Neural cell (in vitro differentiated cells): ENCODE results near the gene CDHR2. TPM values are rescaled to one million over a fixed set of nuclear protein-coding genes. Genes with fewer than 3 reads are reported as not detected.

Experiments used
- H2AFZ ChIP-seq: fragments of 200-600, 300-800 bp; sonication (generic), shearing (Covaris generic); 2 replicates; pipeline ENCODE4 v1.6.0; 2014; ENCODE audit warnings: low read depth, mild to moderate bottlenecking, antibody characterized with exemption, low read length, moderate library complexity
- H3F3A ChIP-seq: fragments of 200-600 bp; shearing (Covaris generic); 2 replicates; pipeline ENCODE4 v1.6.1; 2016; ENCODE audit warnings: mild to moderate bottlenecking, moderate library complexity, mixed read lengths, antibody characterized with exemption, low read length; ENCODE audit not compliant: insufficient read depth, poor library complexity, severe bottlenecking
- H3K27ac ChIP-seq: fragments of 200-600, 300-800 bp; sonication (generic), shearing (Covaris generic); 2 replicates; pipeline ENCODE4 v1.5.1; 2014; ENCODE audit warnings: mild to moderate bottlenecking, low read length, moderate library complexity
- H3K27me3 ChIP-seq: fragments of 300-800, 200-600 bp; sonication (generic), shearing (Covaris generic); 2 replicates; pipeline ENCODE4 v1.6.0; 2014; ENCODE audit warnings: mild to moderate bottlenecking, low read depth, low read length, moderate library complexity; ENCODE audit not compliant: insufficient read depth
- H3K36me3 ChIP-seq: fragments of 300-800, 200-600 bp; sonication (generic), shearing (Covaris generic); 2 replicates; pipeline ENCODE4 v1.5.1; 2014; ENCODE audit warnings: mild to moderate bottlenecking, antibody characterized with exemption, low read length, moderate library complexity; ENCODE audit not compliant: insufficient read depth
- H3K4me2 ChIP-seq: fragments of 300-800, 200-600 bp; sonication (generic), shearing (Covaris generic); 2 replicates; pipeline ENCODE4 v1.6.0; 2014; ENCODE audit warnings: mild to moderate bottlenecking, low read length
- H3K4me3 ChIP-seq: fragments of 300-800, 200-600 bp; sonication (generic), shearing (Covaris generic); 2 replicates; pipeline ENCODE4 v1.5.1; 2014; ENCODE audit warnings: mild to moderate bottlenecking, low read length, moderate library complexity
- H3K79me2 ChIP-seq: fragments of 200-600 bp; shearing (Covaris generic); replicated peaks from 2 replicates; pipeline ENCODE4 v1.6.0; 2014; ENCODE audit warnings: mild to moderate bottlenecking, low read length, moderate library complexity; ENCODE audit not compliant: insufficient read depth
- H3K9ac ChIP-seq: fragments of 300-800, 200-600 bp; sonication (generic), shearing (Covaris generic); 2 replicates; pipeline ENCODE4 v1.6.1; 2016; ENCODE audit warnings: mild to moderate bottlenecking, low read length, mixed read lengths
- H3K9me2 ChIP-seq: fragments of 200-600 bp; shearing (Covaris generic); 2 replicates; pipeline ENCODE4 v1.6.1; 2016; ENCODE audit warnings: mild to moderate bottlenecking, low read length, mixed read lengths; ENCODE audit not compliant: insufficient read depth
- H3K9me3 ChIP-seq: fragments of 200-600, 300-800 bp; sonication (generic), shearing (Covaris generic); 2 replicates; pipeline ENCODE4 v1.6.1; 2016; ENCODE audit warnings: mild to moderate bottlenecking, mixed run types, low read length, moderate library complexity, mixed read lengths
- H4K20me1 ChIP-seq: fragments of 200-600 bp; shearing (Covaris generic); 2 replicates; pipeline ENCODE4 v1.6.1; 2016; ENCODE audit warnings: mild to moderate bottlenecking, mixed run types; ENCODE audit not compliant: insufficient read depth
- CTCF ChIP-seq: fragments of 450-650 bp; IDR thresholded peaks from 2 replicates; pipeline ENCODE4 v1.5.1; 2014; ENCODE audit warnings: antibody characterized with exemption, mild to moderate bottlenecking, moderate library complexity; ENCODE audit not compliant: poor library complexity, severe bottlenecking
- EP300 ChIP-seq: fragments of 450-650 bp; conservative IDR thresholded peaks from 2 replicates; pipeline ENCODE4 v1.6.1; 2014; ENCODE audit warnings: antibody characterized with exemption, mild to moderate bottlenecking, moderate library complexity; ENCODE audit not compliant: poor library complexity, severe bottlenecking
- EZH2 ChIP-seq: fragments of 200-600, 300-800 bp; shearing (Covaris generic), sonication (generic); IDR thresholded peaks from 2 replicates; pipeline ENCODE4 v1.6.1; 2014; ENCODE audit warnings: antibody characterized with exemption, low read length, borderline replicate concordance, mild to moderate bottlenecking; ENCODE audit not compliant: insufficient read depth, poor library complexity, severe bottlenecking
- MXI1 ChIP-seq: fragments of 450-650 bp; conservative IDR thresholded peaks from 2 replicates; pipeline ENCODE4 v1.6.1; 2014; ENCODE audit warnings: antibody characterized with exemption, mild to moderate bottlenecking; ENCODE audit not compliant: poor library complexity, severe bottlenecking
- POLR2AphosphoS5 ChIP-seq: IDR thresholded peaks from 2 replicates; pipeline ENCODE4 v1.6.1; 2012
- RAD21 ChIP-seq: fragments of 450-650 bp; conservative IDR thresholded peaks from 2 replicates; pipeline ENCODE4 v1.6.1; 2014; ENCODE audit warnings: antibody characterized with exemption, mild to moderate bottlenecking, moderate library complexity
- REST ChIP-seq: IDR thresholded peaks from 2 replicates; pipeline ENCODE4 v1.6.1; 2012; ENCODE audit warnings: borderline replicate concordance
- SMC3 ChIP-seq: fragments of 450-650 bp; conservative IDR thresholded peaks from 2 replicates; pipeline ENCODE4 v1.6.1; 2014; ENCODE audit warnings: antibody characterized with exemption, mild to moderate bottlenecking, moderate library complexity; ENCODE audit not compliant: poor library complexity
- TAF1 ChIP-seq: IDR thresholded peaks from 2 replicates; pipeline ENCODE4 v1.6.1; 2012; ENCODE audit warnings: low read depth
- polyA plus RNA-seq: library from polyadenylated mRNA; depleted of rRNA; stranded (reverse); fragments of >200 nt; gene quantifications from 2 replicates; pipeline ENCODE4 v1.2.3, GENCODE V29; 2014

The CDHR2 gene
- polyA plus RNA-seq, 1 donor from 2014 or later = 1.0 TPM

- Histone ChIP-seq H3K27me3 (no peaks in the 10 kb centered on the region), H3K9me2 (no peaks in the 10 kb centered on the region), H3K4me3 (no peak overlapping the region), H3K36me3 (peaks cover 7% of the 10 kb centered on the region), H3K9me3 (no peaks in the 10 kb centered on the region), H3K4me2 (no peak overlapping the region), H3K27ac (no peak overlapping the region), H3F3A (no peaks in the 10 kb centered on the region), H2AFZ (no peak overlapping the region), H3K79me2 (no peaks in the 10 kb centered on the region), H3K9ac (no peak overlapping the region), H4K20me1 (no peaks in the 10 kb centered on the region)
- TF ChIP-seq MXI1 = no peak
These were observed 45.6 kb upstream of the CDHR2 start for GRCh38 chr5:176503496-176503895.

GRCh38 chr5:176507911-176508310 is 41.2 kb upstream of the CDHR2 start:
- H3K9me2 ChIP-seq = no peaks in the 10 kb centered on the region
- H4K20me1 ChIP-seq = no peaks in the 10 kb centered on the region
- no peak overlapping the region for H3K4me2 ChIP-seq
- H3K9me3 ChIP-seq = no peaks in the 10 kb centered on the region
- H3K4me3 ChIP-seq = no peak overlapping the region
- H3K9ac ChIP-seq = no peak overlapping the region
- TF ChIP-seq EP300 = no peak
- no peak for TF ChIP-seq MXI1
- TF ChIP-seq CTCF = no peak
- TF ChIP-seq SMC3 = no peak
- no peak for TF ChIP-seq TAF1
- no peak for TF ChIP-seq RAD21
- no peak for TF ChIP-seq REST
- TF ChIP-seq POLR2AphosphoS5 = no peak
- no peak for TF ChIP-seq EZH2
- no peaks in the 10 kb centered on the region for H3K79me2 ChIP-seq
- no peak overlapping the region for H3K27ac ChIP-seq
- no peak overlapping the region for H2AFZ ChIP-seq
- no peaks in the 10 kb centered on the region for H3K36me3 ChIP-seq
- no peaks in the 10 kb centered on the region for H3F3A ChIP-seq
- H3K27me3 ChIP-seq = no peaks in the 10 kb centered on the region

- Histone ChIP-seq H3K9me3 (no peaks in the 10 kb centered on the region), H3K27me3 (no peaks in the 10 kb centered on the region), H3K27ac (no peak overlapping the region), H3K9ac (no peak overlapping the region), H3K9me2 (no peaks in the 10 kb centered on the region), H3K4me3 (no peak overlapping the region), H3K36me3 (no peaks in the 10 kb centered on the region), H3K4me2 (no peak overlapping the region), H2AFZ (no peak overlapping the region), H4K20me1 (no peaks in the 10 kb centered on the region), H3F3A (no peaks in the 10 kb centered on the region), H3K79me2 (no peaks in the 10 kb centered on the region)
- TF ChIP-seq CTCF = no peak
These were observed 40.5 kb upstream of the CDHR2 start for GRCh38 chr5:176508603-176509002.
